NCI-H1048 (cell line): ENCODE measurements around the gene NUAK2.

Source experiments
- DNase-seq: peaks from one replicate; lab custom pipeline; 2025; lab: John Stamatoyannopoulos, UW

The NUAK2 gene

GRCh38 chr1:205272536-205272935, 49.0 kb downstream of the NUAK2 start:
- DNase-seq, result no peak

GRCh38 chr1:205271745-205272144, 49.8 kb downstream of the NUAK2 start:
- DNase-seq, result no peak

GRCh38 chr1:205271277-205271676, 50.3 kb downstream of the NUAK2 start:
- DNase-seq, result no peak

GRCh38 chr1:205270764-205271163, 50.8 kb downstream of the NUAK2 start:
- no peak for DNase-seq

- DNase-seq, result no peak
These were observed 51.3 kb downstream of the NUAK2 start for GRCh38 chr1:205270271-205270670.

- DNase-seq, result no peak
These were observed 51.8 kb downstream of the NUAK2 start for GRCh38 chr1:205269711-205270110.

- no peak for DNase-seq
These were observed 52.5 kb downstream of the NUAK2 start for GRCh38 chr1:205268846-205269680.

- no peak for DNase-seq
These were observed 54.1 kb downstream of the NUAK2 start for GRCh38 chr1:205267306-205267902.

GRCh38 chr1:205266611-205267305, 54.8 kb downstream of the NUAK2 start:
- DNase-seq, result no peak

- DNase-seq, result no peak
These were observed 57.9 kb downstream of the NUAK2 start for GRCh38 chr1:205263580-205264190.

- no peak for DNase-seq
These were observed 58.8 kb downstream of the NUAK2 start for GRCh38 chr1:205262731-205263171.

- DNase-seq, result no peak
These were observed 59.4 kb downstream of the NUAK2 start for GRCh38 chr1:205261946-205262691.

GRCh38 chr1:205260948-205261732, 60.4 kb downstream of the NUAK2 start:
- DNase-seq, result no peak

GRCh38 chr1:205259998-205260397, 61.5 kb downstream of the NUAK2 start:
- DNase-seq, result no peak

GRCh38 chr1:205259324-205259832, 62.2 kb downstream of the NUAK2 start:
- no peak for DNase-seq

GRCh38 chr1:205258719-205259118, 62.8 kb downstream of the NUAK2 start:
- DNase-seq, result no peak

GRCh38 chr1:205258261-205258691, 63.3 kb downstream of the NUAK2 start:
- no peak for DNase-seq

- DNase-seq, result no peak
These were observed 63.8 kb downstream of the NUAK2 start for GRCh38 chr1:205257735-205258134.

- DNase-seq, result no peak
These were observed 64.5 kb downstream of the NUAK2 start for GRCh38 chr1:205256951-205257625.
